Right cardiac atrium (tissue), 5 donors: ENCODE measurements around the gene OR10V1. TPM values are rescaled to one million over a fixed set of nuclear protein-coding genes. Genes with fewer than 3 reads are reported as not detected.
A peak's percentile ranks its signal among the peaks of the same experiment; 100 is the strongest.

ENCODE experiments used
- ATAC-seq, 2 donors: fragments of 200-7000 bp; cut with Tn5 transposase; one replicate each; pipeline versions ENCODE4 v1.8.0 to v1.9.1; 2020; ENCODE audit warnings: moderate library complexity in 2 of 2, mild to moderate bottlenecking in 1 of 2
- DNase-seq, 3 donors: peaks; one replicate each; pipeline ENCODE4 v3.0.0-alpha.2; 2020
- H3K27ac ChIP-seq: one replicate; pipeline ENCODE4 v1.5.1; 2013; ENCODE audit warnings: mild to moderate bottlenecking, low read length, control low read depth, moderate library complexity
- H3K27me3 ChIP-seq: one replicate; pipeline ENCODE4 v1.6.1; 2013; ENCODE audit not compliant: control insufficient read depth, insufficient read depth
- H3K4me1 ChIP-seq: one replicate; pipeline ENCODE4 v1.6.1; 2013; ENCODE audit warnings: low read length; ENCODE audit not compliant: control insufficient read depth, insufficient read depth
- H3K4me3 ChIP-seq: one replicate; pipeline ENCODE4 v1.5.1; 2013; ENCODE audit warnings: low read length, control low read depth
- H3K9me3 ChIP-seq: one replicate; pipeline ENCODE4 v1.6.1; 2013; ENCODE audit warnings: low read length; ENCODE audit not compliant: control insufficient read depth
- WGBS: extraction: QIAGEN DNeasy Blood & Tissue Kit; methylation state at CpG from one replicate; pipeline ENCODE4 v1.1.7; 2013; 5-methylcytosine and 5-hydroxymethylcytosine counted together
- intact Hi-C, 4 donors: fragments of 100-400 bp; cut with DNase I; formaldehyde crosslinking; loops; one replicate each; pipeline versions ENCODE4 v1.11.0 to v1.14.0; 2022 to 2023
- long read RNA-seq, 4 donors: library from polyadenylated mRNA; unstranded; transcript quantifications; one replicate each; pipeline ENCODE4 v2.0.0, GENCODE V29; 2020 to 2021
- polyA plus RNA-seq: library from polyadenylated mRNA; stranded (reverse); fragments of 200-250 nt; gene quantifications from one replicate; pipeline ENCODE4 v1.2.3, GENCODE V29; 2013
- total RNA-seq, 4 donors: library from RNA; stranded (reverse); fragmentation: NEBNext Ultra II Directional; extraction: Animal tissue kit (Norgen Biotek cat#: 25700); gene quantifications; one replicate each; pipeline ENCODE4 v1.2.1, GENCODE V29; 2021
- donor health status: healthy with polysubstance abuse.
- donor health status: DM: no; HTN: yes; CAD: no.
- donor health status: DM: no; HTN: no; CAD: no.
- donor health status: DM: no; HTN: yes; CAD: no; lungs with severe emphysema.
- donor health status: DM: yes; HTN: yes; CAD: no.

Gene OR10V1, protein sequence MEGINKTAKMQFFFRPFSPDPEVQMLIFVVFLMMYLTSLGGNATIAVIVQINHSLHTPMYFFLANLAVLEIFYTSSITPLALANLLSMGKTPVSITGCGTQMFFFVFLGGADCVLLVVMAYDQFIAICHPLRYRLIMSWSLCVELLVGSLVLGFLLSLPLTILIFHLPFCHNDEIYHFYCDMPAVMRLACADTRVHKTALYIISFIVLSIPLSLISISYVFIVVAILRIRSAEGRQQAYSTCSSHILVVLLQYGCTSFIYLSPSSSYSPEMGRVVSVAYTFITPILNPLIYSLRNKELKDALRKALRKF
- not detected for total RNA-seq
- polyA plus RNA-seq, result not detected
- long read RNA-seq, donor 1, result 0 reads
- long read RNA-seq, donor 2, result 0 reads
- long read RNA-seq, donor 3, result 0 reads
- long read RNA-seq, donor 4, result 0 reads

DNA sequence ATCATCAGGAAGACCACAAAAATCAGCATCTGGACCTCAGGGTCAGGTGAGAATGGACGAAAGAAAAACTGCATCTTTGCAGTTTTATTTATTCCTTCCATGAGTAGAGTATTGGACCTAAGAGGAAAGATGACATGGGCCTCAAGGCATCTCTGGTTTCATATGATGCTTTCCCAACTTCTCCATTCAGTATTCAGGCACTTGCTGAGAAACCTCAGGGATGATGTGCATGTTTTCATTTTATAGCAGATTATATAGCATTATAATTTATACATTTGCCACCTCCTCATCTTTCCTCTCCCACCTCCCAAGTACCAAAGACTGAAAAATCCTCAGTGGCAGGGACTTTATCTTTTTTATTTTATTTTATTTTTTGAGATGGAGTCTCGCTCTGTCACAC lies at the start of gene OR10V1:
TSS of gene OR10V1 (minus strand) at position 101 of the 400 bp plus-strand sequence. CDS start at position 101, 0 bp downstream.
- WGBS, result 84% methylated on average over 2 of the region's 2 CpGs
- Histone ChIP-seq H3K9me3 (no peaks in the 10 kb centered on the region), H3K4me1 (no peaks in the 10 kb centered on the region), H3K27me3 (no peaks in the 10 kb centered on the region), H3K4me3 (no peak within 1 kb of the TSS), H3K27ac (no peak within 1 kb of the TSS)
- intact Hi-C loops, result no loop called here
- ATAC-seq, result no peak
- DNase-seq, result no peak

DNA sequence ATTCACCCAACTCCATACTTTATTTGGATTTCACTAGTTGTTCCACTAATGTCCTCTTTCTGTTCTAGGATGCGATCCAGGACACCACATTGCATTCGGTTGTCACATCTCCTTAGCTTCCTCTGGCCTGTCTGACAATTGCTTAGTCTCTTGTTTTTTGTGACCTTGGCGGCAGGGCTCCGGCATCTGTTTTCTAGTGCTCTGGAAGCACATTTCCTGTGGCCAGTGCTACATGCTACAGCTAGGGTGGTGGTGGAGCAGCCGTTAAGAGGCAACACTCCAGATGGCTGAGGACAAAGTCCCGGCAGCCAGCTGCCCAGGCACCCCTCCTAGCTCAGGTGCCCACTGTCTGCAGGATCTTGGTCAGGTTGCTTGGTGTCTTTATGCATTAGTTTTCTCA lies 48.3 kb upstream of the OR10V1 start:
- intact Hi-C loops, result no loop called here
- Histone ChIP-seq H3K4me1 (peaks cover 11% of the 10 kb centered on the region), H3K27me3 (no peaks in the 10 kb centered on the region), H3K27ac (peak overlapping the region; percentile 51), H3K9me3 (no peaks in the 10 kb centered on the region), H3K4me3 (no peak overlapping the region)
- ATAC-seq, result peak in 1 of 2 donors; percentile 69
- 60% methylated on average over 6 of the region's 6 CpGs for WGBS
- DNase-seq, result no peak

DNA sequence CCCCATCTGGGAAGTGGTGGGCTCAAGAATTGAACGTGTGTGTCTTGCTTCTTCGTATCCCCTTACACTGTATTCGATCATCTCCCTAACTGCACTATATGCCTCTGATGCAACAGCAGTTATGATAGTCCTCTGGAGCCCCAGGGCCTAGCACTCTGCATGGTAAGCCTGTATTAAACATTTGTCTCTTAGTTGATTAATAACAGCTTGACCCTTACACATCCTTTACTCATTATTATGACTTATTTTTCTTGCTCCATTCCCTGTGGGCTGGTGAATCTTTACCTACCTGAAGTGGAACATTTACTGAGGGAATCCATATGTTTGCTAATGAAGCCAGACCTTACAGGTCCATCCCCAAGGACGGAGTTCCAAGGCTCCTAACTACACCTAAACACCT lies 47.1 kb upstream of the OR10V1 start:
- H3K4me1 ChIP-seq, result peaks cover 11% of the 10 kb centered on the region
- no peaks in the 10 kb centered on the region for H3K9me3 ChIP-seq
- no peak overlapping the region for H3K27ac ChIP-seq
- DNase-seq (no peak), ATAC-seq (no peak)
- WGBS, result 90% methylated on average over 4 of the region's 4 CpGs
- intact Hi-C loops, result no loop called here
- H3K4me3 ChIP-seq, result no peak overlapping the region
- H3K27me3 ChIP-seq, result no peaks in the 10 kb centered on the region

DNA sequence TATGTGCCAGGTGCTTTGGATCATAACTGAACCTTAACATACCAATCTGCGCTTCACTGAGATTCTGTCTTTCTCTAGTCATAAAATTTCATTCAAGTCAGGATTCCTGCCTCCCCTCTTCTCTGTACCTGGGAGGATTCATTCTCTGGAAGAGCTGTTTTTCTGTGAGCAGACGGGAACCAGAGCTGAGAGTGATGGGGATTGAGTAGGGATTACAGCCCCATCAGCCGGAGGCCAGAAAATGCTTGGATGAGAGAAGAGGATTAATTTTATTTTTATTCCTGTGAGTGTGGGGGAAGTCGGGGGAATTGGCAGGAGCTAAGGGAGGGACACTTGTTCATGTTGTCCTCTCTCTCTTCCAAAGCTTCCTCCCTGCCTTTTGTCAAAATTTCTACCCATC lies 46.3 kb upstream of the OR10V1 start:
- ATAC-seq, result no peak
- no peak for DNase-seq
- 66% methylated on average over 4 of the region's 4 CpGs for WGBS
- H3K27ac ChIP-seq, result no peak overlapping the region
- intact Hi-C loops, result no loop called here
- peaks cover 6% of the 10 kb centered on the region for H3K4me1 ChIP-seq
- no peaks in the 10 kb centered on the region for H3K9me3 ChIP-seq
- H3K4me3 ChIP-seq, result no peak overlapping the region
- no peaks in the 10 kb centered on the region for H3K27me3 ChIP-seq

DNA sequence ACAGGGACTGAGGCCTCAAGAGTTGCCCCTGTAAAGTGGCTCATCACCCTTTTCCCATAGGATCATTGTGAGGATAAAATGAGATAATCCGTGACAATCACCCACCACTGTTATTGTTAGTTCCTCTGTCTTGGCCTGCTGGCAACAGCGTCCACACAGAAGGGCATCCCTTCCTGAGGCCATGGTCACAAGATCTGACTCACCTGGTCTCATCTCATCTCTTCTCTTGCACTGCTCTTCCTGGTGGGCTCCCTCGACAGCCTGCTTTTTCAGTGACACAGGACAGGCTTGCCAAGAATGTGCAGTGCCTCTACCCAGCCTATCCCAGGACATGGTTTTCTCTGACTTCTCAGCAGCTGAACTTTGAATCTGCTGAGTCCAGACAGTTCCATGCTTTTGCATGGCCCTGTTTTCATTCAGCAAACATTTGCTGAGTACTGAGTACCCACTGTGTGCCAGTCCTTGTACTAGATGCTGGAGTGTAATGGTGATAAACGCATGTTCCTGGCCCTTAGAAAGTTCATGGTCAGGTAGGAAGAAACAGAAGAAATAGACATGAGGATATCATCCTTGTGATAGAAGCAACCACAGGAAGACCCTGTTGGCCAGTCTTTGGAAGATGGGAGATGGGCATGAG lies 44.9 kb upstream of the OR10V1 start:
- ATAC-seq, result no peak
- WGBS, result 77% methylated on average over 4 of the region's 4 CpGs

DNA sequence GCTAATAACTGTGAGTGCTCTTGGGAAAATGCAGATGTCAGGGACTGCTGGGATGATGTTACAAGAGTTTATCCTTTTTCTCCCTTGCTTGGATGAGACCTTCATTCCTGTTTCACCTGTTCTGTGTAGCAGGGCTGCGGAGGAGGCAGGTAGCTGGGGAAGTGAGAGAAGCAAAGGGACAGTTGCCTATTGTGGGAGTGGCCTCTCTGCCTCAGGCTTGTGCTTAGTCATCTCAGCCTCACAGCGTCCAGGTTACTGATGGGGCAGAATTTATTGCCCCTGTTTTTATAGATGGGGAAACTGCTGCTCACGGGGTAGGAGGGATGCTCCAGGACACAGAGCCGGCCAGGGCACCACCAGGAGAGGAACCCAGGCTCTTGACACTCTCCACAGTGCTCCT lies 43.2 kb upstream of the OR10V1 start:
- ATAC-seq (no peak), DNase-seq (no peak)
- Histone ChIP-seq H3K4me1 (peaks cover 6% of the 10 kb centered on the region), H3K9me3 (no peaks in the 10 kb centered on the region), H3K27me3 (no peaks in the 10 kb centered on the region), H3K27ac (peak overlapping the region; percentile 26), H3K4me3 (no peak overlapping the region)
- intact Hi-C loops, result no loop called here
- 65% methylated on average over 4 of the region's 4 CpGs for WGBS

More for the DNA sequence above, 44.9 kb upstream of the OR10V1 start:
- DNase-seq, result no peak
- Histone ChIP-seq H3K27ac (no peak overlapping the region), H3K9me3 (no peaks in the 10 kb centered on the region), H3K27me3 (no peaks in the 10 kb centered on the region), H3K4me3 (no peak overlapping the region), H3K4me1 (peaks cover 6% of the 10 kb centered on the region)
- intact Hi-C loops, result no loop called here

DNA sequence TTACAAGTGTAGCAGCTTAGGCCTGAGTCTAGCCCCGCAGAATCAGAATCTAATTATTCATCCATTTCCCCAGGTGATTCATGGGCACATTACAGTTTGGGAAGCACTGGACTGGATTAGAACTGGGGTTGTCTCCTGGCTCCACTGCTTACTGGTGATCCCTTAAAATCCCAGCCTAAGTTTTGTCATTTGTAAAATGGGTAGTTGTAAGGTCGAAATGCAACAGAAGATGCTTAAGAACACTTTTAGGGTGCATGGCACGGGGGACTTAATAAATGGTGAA lies 42.9 kb upstream of the OR10V1 start:
- no peak for ATAC-seq
- H3K9me3 ChIP-seq, result no peaks in the 10 kb centered on the region

DNA sequence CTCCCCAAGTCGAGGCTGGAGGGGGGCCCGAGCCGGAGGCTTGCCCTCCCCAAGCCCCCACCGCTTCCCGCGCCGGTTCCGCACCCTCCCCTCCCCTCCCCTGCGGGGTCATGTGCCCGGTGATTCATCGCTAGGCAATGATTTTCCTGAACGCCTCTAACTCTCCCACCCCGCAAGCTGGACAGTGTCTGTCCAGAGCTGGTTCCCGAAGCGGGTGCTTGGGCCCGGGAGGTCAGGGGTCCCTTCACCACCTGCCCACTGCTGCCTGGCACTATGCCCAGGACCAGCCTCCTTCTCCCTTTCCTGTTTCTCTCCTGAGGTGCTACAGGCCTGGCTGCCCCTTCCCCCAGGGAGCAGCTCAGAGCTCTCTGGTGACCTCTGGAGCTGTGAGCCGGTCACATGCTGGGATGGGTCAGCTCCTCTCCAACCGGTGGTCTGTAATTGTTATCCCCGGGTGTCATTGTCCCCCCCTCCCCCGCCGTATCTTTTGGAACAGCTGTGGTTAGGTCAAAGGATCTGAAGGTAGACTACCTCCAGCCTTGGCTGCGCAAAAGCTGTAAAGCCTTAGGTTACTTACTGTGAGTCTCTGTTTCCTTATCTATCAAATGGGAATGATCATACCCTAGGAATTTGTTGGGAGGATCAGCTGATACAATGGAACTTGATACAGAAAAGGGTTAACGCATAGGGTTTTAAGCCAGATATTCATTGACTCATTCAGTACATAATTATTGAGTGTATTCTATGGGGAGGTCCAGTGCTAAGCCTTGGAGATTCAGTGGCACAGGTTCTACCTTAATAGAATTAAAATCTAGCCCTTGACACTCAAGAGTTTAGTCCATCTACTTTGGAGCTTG lies 42.3 kb upstream of the OR10V1 start:
- peaks cover 6% of the 10 kb centered on the region for H3K4me1 ChIP-seq
- ATAC-seq (peak; percentile 85 to 92), DNase-seq (peak; percentile 81 to 89 (median 82))
- intact Hi-C loops, result loop anchor here in 2 of 4 donors (2.0 kb wide), 1 partner anchor 47 kb away; no protein-coding TSS in a partner anchor
- H3K4me3 ChIP-seq, result peak overlapping the region; percentile 83
- H3K9me3 ChIP-seq, result no peaks in the 10 kb centered on the region
- no peaks in the 10 kb centered on the region for H3K27me3 ChIP-seq
- peak overlapping the region; percentile 87 for H3K27ac ChIP-seq
- WGBS, result 7% methylated on average over 23 of the region's 23 CpGs

More for the DNA sequence above, 42.9 kb upstream of the OR10V1 start:
- no peaks in the 10 kb centered on the region for H3K27me3 ChIP-seq
- no peak overlapping the region for H3K27ac ChIP-seq
- intact Hi-C loops, result no loop called here
- no peak for DNase-seq
- H3K4me1 ChIP-seq, result peaks cover 6% of the 10 kb centered on the region
- no peak overlapping the region for H3K4me3 ChIP-seq
- WGBS, result 45% methylated on average over 3 of the region's 3 CpGs

DNA sequence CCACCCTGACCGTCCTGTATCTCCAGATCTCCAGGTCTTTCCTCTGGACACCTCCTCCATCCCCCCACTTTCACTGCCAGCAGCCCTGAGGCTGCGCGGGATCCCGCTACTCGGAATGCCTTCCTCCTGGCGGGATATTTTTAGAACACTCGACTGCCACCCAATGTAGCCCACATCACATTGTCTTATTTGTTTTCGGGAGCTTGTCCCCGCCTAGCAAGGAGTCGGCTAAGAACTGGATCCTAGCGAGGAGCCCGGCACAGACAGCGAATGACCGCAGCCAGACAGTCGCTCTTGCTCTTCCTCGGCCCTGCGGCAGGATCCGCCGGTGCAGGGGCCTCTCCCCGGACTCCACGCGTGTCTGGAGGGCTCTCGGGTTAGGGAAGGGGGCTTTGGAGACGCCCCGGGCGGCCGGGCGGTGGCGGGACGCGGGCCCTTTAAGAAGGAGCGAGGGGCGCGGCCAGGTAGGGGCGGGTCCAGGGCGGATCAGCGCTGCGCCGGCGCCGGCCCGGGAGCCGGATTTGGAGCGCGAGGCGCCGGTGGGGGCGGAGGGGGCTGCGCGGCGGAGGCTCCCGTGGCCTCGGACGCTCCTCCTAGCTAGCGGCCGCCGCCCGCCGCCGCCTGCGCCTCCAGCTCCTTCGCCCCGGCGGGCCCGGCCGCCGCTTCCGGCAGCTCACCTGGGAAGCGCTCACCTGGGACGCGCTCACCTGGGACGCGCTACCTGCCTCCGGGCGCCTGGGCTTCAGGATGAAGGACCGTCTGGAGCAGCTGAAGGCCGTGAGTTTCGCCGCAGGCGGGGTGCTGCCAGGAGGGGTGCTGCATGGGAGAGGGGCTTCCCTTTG lies 41.4 kb upstream of the OR10V1 start, which contains the start of gene STX3:
TSS of gene STX3 (plus strand) at position 518 of the 842 bp plus-strand sequence. CDS start at position 748, 230 bp downstream.
- Histone ChIP-seq H3K4me3 (peak within 1 kb of the TSS; percentile 83), H3K4me1 (peaks cover 6% of the 10 kb centered on the region), H3K27me3 (no peaks in the 10 kb centered on the region), H3K27ac (peak within 1 kb of the TSS; percentile 87), H3K9me3 (no peaks in the 10 kb centered on the region)
- WGBS, result under 1% methylated on average over 80 of the region's 80 CpGs
- ATAC-seq, result peak; percentile 91 to 94
- intact Hi-C loops, result loop anchor here (1.0 to 5.0 kb wide), 3 partner anchors 47 to 48 kb away; no protein-coding TSS in a partner anchor
- DNase-seq, result peak; percentile 71 to 89 (median 88)

DNA sequence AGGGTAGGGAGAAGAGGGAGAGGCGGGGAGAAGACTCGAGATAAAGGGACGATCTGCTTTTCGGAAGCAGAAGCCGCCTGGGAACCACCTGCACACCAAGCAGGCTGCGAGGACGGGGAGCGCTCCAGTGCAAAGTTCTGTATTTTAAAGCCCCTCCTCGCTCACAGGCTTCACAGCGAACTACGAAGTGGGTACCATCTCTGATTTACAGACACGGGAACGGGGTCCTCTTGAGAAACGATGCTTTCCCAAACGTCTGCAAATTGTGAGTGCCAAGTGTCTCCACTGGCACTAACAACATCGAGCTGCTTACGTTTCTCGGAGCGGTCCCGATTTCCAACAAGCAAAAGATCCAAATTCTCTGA lies 40.8 kb upstream of the OR10V1 start:
- DNase-seq, result no peak
- Histone ChIP-seq H3K9me3 (no peaks in the 10 kb centered on the region), H3K4me3 (peak overlapping the region; percentile 83), H3K27ac (peak overlapping the region; percentile 87), H3K27me3 (no peaks in the 10 kb centered on the region), H3K4me1 (peaks cover 6% of the 10 kb centered on the region)
- intact Hi-C loops, result loop anchor here (1.0 to 5.0 kb wide), 3 partner anchors 48 kb away; no protein-coding TSS in a partner anchor
- WGBS, result under 1% methylated on average over 20 of the region's 20 CpGs
- ATAC-seq, result no peak
